ENCODE results near the gene SMAP2.
"Not testable (repeated sequence)": the region's sequence is repeated elsewhere in the genome, so short reads cannot be mapped to it uniquely, and the experiment has no call there.

The SMAP2 gene

DNA sequence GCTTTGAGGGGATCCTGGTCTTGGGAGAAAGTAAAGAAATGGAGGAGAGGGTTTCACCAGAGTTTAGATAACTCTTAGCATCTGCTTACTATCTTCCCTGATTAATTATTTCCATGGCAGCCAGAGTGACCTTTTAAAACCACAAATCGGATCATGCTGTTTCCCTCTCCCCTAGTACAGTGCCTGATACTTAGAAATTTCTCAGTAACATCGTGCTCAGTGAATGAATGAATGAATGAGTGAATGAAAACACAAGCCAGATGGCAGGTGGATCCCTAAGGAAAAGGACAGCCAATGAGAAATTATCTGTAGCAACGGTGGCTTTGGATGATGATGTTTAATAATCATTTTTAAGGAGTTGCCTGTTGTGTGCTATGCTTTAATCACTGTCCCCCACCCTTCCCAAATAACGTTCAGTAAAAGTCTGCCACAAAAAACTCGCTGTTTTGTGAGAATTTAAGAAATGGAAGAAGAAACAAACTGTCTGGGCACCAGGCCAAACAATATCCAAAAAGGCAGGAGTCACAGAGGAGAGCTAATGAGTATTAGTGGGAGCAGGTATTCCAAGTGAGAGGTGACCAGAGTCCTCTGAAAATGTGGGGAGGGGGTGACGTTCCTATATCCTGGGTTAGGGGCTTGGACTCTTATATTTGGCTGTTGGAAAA, 737 bp upstream of the SMAP2 start:
- no peak for DNase-seq

DNA sequence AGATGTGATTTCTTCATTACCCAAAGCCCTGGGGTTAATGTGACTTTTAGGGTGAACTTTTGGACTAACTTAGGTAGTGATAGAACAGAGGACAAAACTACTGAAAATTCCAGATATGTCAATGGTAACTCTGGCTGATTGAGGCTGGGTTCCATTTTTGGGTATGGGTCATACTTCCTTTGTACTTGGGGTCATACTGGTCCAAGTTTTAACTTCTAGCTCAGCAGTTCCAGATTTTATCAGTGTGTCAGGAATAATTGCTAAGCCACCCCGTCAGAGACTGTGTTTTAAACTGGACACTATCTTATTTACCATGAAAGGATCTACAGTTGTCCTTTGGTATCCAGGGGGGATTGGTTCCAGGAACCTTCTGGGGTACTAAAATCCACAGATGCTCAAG, 4.0 kb downstream of the SMAP2 start:
- DNase-seq: no peak

DNA sequence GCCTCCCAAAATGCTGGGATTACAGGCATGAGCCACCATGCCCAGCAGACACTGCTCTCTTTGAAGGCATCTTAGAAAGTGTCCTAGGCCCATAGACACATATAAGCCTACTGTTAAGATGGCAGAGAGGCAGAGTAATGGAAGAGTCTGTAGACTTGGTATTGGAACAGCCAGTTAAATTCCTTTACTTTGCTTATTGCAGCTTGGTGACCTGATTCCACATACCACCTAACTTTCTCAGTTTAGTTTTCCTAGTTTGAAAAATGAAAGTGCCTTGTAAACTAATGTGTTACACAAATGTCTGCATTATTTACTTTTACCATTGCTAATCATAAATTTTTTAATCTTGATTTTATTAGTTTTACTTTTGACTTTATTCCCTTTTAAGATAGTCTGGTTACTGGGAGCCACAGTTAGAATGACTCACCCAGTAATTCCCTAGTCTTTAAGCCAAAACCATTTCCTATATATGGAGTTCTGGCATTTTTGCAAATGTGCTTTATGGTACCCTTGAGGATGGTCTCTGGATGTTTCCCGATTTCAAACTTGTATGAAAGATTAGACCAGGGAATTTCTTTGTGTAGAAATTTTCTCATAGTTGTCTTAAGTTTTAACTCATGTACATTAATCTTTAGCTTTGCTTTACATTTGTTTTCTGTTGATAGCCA, 6.4 kb downstream of the SMAP2 start:
- DNase-seq: no peak

DNA sequence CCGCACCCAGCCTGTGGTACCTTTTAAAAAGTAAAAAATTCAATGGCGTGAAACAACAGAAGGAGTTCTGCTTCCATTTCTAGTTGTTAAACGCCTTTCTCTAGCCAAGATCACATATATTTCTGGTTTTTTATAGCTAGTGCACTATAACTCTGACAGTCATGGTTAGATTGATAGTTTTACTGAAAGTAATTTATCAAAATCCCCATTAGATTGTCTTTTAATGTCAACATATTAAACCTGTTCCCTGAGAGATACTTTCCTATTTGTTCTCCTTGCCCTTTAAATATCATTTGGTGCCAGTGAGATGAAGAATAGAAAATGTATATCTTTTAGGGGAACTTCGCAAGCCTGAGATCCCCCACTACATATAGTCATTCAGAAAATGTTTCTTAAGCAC, 7.3 kb downstream of the SMAP2 start:
- DNase-seq: no peak

DNA sequence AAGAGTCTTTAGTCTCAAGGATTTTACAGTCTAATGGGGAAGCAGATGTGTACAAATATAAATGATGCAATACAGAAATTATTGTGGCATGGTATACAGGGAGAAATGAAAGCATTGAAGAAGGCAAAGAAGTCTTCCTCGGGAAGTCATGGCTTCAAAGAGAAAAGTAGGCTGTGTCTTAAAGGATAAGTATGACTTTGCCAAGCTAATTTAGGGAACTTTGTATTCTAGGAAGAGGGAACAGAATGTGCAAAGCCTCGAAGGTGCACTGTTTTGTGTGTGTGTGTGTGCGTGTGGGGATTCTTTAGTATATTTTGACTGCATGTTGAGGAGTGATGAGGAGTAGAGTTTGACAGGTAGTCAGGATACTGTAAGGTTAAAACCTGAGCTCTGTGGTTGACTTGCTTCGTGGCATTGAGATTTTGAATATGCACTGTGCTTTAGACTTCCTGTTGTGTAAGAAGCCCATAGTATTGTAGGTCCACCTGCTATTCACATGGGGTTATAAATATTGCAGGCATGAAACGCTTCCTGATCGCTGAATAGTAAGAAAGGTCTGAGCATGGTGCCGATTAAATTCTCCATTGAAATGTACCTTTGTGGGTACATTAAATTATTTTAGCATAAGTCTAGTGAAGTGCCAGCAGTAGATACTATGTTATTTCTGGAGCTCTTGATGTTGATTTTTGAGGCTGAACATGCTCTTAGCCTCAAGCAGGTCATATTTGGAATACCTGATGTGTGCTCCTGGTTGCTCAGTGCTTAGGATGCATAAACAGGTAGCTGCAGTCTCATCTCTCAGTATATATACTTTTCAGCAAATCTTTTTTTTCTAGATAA, 8.0 kb downstream of the SMAP2 start:
- DNase-seq: peak; percentile 44

DNA sequence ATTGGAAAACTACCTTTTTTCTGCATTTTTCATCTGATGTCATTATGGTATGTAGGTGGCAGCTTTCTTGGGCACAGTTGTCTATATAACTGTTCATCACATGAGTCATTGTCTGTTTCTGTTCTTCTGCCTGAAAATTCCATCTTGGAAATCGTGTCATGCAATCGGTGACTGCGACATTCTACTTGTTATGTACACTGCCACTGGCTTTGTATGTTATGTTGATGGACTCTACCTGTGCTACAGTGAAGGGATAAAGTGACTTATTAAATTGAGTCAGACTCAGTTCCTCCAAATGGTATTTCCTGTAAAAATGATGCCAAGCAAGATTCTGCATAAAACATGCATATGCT, 8.6 kb downstream of the SMAP2 start:
- no peak for DNase-seq

DNA sequence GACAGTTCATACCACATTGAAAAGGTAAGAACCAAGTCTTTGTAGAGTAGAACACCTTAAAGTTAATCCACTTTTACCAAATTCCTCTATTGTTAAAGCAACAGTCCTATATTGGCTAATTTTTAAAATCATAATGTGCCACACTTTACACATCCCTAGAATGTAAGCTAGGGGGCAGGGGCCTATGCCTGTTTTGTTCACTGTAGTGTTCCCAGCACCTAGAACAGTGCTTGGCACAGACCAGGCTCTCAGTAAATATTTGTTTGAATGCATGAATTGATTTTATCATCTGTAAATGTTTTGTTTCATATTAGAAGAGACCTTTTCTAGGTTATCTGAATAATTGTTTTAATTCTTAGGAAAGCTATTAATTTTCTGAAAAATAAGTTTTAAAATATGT, 9.1 kb downstream of the SMAP2 start:
- no peak for DNase-seq

DNA sequence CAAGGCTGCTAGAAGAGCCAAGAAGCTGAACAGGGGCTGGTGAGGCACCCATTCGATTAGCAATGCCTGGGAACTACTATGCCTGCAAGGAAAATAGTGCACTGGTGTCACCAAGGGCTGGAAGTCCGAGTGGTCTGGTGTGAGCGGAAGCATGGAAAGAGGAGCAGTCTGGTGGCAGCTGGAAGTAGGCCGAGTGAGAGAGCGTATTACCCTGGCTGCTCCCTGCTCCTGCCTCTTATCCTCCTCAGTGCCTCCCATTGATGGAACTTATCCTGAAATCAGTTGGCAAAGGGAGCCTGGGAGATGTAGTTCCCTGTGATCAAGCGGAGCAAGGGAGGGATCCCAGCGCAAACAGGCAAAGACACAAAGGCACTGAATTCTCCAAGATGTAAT, 9.6 kb downstream of the SMAP2 start:
- no peak for DNase-seq

DNA sequence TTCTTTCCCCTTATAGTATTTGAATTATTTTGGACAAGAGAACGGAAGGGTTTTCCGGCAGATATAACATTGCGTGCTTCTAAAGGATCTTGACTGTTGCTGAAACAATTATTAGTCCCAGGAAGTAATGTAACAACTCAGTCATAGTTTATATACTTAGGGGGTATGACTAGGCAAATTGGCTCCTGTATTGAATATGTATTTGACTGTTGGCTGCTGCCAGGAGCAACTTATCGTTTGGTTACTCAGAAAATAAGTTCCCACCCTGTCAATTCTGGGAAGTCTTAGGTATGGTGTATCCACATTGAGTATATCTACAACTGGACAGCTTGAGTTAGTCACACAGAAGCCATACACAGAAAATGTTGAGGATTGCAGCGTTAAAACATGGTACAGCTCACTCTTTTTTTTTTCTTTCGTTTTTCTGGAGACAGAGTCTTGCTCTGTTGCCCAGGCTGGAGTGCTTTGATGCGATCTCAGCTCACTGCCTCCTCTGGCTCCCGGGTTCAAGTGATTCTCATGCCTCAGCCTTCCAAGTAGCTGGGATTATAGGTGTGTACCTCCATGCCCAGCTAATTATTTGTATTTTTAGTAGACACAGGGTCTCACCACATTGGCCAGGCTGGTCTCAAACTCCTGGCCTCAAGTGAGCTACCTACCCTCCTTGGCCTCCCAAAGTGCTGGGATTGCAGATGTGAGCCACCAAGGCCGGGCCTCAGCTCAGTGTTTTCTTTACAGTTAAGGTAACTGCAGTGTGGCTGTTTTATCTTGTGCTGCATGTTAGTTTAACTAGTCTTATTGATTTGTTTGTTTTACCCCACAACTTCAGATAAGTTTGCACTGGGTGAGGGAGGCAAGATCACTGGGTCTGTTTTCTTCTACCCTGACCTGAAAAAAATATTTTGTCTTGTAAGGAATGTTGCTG, 10.2 kb downstream of the SMAP2 start:
- no peak for DNase-seq

DNA sequence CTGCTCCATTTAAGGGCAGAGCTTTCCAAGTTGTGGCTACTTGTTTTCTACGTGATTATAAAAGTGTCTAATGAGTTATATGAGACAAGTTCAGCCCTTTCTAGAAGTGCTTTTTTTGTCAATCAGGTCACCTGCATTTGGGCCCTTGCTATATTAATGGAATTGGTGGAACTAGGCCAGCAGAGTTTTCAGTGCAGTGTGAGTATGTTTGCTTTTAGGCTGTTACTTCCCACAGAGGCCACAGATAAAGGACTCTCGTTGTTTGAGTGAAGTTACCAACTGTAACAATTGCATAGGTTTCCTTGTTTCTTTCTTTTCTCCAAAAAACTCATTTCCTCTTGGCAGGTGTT, 10.9 kb downstream of the SMAP2 start:
- DNase-seq: no peak

DNA sequence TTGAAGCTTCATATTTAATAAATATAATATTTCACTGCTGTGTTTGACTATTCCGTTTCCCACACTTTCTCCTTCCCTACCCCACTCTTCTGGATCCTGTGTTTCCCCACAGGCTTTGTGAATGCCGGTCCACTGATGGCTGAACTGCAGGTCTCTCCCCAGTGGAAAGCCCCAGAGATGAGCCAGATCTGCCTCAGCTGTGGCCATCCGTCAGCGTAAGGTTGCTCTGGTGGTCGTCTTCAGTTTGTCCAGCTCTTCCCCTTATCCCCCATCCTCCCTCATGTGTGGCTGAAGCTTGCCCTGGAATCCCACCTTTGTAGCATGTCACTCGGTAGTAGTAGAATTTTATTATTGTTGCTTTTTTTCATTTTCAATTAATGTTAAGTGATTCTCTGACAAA, 11.4 kb downstream of the SMAP2 start:
- no peak for DNase-seq

DNA sequence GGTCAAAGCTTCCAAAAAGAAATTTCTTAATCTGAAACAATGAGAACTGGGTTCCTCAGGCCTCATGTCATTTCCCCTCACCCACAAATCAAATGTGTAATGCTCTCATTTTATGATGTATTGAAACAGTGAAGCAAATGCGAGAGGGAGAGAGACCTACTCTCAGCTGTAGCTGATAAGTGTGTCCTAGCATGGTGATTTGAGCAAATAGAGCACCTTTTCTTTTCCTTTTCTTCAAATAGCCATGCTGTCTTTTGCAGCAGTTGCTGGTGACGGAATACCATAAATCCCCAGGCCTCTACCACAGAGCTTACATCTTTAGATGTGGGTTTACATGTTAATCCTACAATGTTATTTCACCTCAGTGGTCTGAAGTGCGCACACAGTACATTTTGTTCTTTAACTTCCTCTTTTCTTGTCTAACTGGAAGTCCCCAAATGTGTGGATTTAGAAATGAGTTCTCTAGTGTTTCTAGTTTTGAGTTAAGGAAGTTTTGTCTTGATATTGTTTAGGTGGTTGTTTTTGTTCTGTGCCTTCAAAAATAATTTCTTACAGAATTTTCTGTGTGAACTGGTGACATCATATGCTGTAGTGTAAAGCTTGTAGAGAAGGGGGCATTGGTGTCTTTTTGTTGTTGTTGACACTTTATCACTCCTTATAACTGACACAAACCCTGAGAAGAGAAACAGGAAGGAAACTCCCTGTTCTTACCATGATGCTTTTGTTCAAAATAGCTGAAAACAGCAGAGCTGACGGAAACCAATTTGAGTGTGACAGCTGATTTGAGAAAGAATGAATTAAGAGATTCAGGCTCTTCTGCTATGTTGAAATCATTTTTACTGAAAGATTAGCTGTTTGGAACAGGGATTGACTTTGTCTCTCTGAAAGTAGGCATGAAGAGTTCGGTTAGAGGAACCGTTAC, 12.2 kb downstream of the SMAP2 start:
- peak; percentile 71 for DNase-seq

DNA sequence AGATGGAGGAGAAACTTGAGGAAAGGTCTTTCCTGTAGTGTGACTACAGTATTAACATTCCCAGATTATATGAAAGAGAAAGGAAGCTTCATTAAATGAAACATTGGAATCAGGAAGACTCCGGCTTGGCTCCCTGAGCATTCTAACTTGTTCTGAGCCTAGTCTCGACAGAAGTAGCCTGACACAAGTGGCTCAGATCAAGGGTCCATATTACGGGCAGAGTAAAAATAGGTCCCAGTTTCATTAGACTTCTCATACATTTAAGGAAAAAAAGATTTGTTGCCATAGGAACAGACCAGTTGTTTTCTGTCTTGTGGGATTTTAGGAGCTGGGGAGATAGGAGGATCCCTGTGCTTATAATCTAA, 12.8 kb downstream of the SMAP2 start:
- DNase-seq: no peak

DNA sequence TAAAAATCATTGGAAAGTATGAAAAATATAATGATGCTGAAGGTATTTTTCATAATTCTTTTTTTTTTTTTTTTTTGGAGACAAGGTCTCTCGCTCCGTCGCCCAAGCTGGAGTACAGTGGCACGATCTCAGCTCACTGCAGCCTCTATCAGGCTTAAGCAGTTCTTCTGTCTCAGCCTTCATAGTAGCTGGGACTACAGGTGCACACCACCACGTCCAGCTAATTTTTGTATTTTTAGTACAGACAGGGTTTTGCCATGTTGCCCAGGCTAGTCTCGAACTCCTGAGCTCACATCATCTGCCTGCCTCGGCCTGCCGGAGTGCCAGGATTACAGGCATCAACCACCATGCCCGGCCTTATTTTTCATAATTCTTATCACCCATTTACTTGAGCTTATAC, 13.3 kb downstream of the SMAP2 start:
- DNase-seq: no peak

DNA sequence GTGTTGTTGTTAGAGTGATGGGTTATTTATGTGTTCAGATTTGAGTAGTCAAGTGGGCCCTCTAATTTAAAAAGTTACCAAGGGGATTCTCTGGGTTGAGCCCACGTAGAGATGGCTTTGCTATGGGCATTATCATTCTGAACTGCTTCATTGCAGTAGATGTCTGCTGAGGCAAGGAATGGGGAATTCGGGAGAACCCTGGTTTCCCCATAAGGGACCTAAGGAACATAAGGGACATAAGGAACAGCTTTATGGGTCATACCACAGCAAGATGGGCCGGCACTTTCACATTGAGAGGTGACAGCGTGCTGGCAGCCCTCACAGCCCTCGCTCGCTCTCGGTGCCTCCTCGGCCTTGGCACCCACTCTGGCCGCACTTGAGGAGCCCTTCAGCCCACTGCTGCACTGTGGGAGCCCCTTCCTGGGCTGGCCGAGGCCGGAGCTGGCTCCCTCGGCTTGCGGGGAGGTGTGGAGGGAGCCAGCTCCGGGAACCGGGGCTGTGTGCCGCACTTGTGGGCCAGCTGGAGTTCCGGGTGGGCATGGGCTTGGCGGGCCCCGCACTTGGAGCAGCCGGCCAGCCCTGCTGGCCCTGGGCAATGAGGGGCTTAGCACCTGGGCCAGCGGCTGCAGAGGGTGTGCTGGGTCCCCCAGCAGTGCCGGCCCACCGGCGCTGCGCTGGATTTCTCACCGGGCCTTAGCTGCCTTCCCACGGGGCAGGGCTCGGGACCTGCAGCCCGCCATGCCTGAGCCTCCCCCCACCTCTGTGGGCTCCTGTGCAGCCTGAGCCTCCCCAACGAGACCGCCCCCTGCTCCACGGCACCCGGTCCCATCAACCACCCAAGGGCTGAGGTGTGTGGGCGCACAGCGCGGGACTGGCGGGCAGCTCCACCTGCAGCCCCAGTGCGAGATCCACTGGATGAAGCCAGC, 14.1 kb downstream of the SMAP2 start:
- DNase-seq: not testable (repeated sequence)

DNA sequence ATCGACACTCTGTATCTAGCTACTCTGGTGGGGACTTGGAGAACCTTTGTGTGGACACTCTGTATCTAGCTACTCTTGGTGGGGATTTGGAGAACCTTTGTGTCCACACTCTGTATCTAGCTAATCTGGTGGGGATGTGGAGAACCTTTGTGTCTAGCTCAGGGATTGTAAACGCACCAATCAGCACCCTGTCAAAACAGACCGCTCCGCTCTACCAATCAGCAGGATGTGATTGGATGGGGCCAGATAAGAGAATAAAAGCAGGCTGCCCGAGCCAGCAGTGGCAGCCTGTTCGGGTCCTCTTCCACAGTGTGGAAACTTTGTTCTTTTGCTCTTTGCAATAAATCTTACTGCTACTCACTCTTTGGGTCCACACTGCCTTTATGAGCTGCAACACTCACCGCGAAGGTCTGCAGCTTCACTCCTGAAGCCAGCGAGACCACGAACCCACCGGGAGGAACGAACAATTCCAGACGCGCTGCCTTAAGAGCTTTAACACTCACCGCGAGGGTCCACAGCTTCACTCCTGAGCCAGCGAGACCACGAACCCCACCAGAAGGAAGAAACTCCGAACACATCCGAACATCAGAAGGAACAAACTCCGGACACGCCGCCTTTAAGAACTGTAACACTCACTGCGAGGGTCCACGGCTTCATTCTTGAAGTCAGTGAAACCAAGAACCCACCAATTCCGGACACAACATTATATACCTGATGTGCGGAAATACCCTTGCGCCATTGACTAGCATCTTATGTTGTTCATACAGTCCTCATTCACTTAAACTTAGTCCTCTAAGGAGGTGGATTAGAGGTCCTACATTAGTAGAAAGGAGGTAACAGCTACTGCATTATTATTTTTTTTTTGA, 15.2 kb downstream of the SMAP2 start:
- not testable (repeated sequence) for DNase-seq

DNA sequence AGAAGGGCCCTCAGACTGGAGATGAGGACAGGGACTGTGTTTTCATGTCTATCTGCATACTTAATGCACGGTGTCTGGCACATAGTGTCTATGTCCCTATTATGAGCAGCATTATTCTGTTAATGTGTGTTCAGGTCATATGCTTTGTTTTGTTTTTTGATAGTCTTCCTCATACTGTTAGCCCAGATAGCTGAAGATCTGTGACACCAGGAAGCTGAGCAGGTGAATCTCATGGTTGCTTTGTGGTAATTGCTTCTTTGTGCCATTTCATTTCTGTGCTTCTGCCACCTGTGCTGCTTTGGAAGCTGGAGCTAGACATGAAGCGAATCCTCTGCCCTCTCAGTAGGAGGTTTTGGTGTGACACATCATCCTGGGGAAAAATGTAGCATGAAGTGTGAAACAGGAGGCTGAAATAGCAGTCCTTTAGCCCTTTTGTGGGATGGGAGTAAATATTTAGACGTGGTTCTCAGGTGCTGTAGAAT, 15.8 kb downstream of the SMAP2 start:
- DNase-seq: no peak

DNA sequence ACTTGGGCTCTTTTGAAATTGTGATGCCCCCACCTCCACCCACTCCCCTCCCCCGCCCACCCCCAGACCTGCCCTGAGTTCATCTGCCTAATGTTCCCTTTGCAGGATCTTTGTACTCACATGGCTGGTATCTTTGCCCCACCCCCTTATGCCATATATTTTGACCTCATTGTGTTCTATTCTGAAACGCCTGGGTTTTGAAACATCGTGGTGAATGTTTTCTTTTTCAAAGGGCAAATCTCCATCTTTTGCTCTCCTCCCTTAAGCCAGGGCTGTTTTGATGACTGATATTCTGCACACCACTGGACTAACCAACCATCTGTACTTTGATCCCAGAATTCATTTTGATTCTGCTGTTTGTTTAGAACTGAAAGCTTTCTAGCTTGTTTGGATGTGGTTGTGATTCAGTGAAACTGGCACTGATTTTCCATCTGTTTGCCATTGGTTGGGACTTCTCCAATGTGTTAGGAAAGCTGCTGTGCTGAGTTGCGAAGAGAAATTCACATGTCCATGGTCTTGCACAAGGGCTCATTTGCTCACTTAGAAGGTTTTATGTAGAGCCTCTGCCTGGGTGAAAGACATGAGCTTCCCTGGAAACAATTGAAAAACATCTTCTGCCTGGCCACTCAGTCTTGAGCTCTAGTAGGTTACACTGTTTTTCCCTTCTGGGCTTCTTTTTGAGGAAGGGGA, 16.5 kb downstream of the SMAP2 start:
- DNase-seq: no peak

DNA sequence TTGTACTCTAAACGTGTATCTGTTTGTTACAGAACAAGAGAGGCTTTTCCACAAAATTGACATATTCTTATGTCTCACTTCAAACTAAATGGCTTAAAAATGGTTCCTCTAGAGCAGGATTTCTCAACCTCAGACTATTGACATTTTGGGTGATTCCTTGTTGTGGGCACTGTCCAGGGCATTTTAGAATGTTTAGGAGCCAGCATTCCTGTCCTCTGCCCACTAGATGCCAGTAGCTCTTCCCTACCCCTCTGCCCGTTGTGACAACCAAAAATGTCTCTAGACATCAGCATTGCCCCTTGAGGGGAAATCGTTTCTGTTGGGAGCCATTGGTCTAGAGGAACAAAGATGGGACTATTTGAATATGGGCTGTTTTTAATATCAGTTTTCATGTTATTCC, 17.3 kb downstream of the SMAP2 start:
- DNase-seq: no peak
